K562 (cell line): ENCODE results near the gene KRT33B. TPM values are rescaled to one million over a fixed set of nuclear protein-coding genes. Genes with fewer than 3 reads are reported as not detected.

ENCODE experiments used
- ATAC-seq: fragments of 200-7000 bp; cut with Tn5 transposase; 3 replicates; pipeline ENCODE4 v1.9.1; 2020; ENCODE audit warnings: moderate library complexity
- BruUV-seq: library from RNA; stranded (reverse); fragments of 400-500 nt; replicated peaks from 2 replicates; lab custom pipeline; 2021; lab: Mats Ljungman, UMichigan
- CTCF ChIA-PET: fragments of 300-600 bp; formaldehyde crosslinking; extraction: SDS; loops from one replicate; lab custom pipeline; 2021; ENCODE audit warnings: low intra/inter-chr PET ratio; lab: Yijun Ruan, JAX
- POLR2A ChIA-PET: fragments of 300-600, 350-650 bp; sonication (Branson Sonifier 250); formaldehyde crosslinking; extraction: SDS; loops from one replicate; lab custom pipeline; 2021; ENCODE audit warnings: antibody characterized with exemption, inconsistent platforms; lab: Yijun Ruan, JAX
- DNase-seq, 4 experiments: peaks; one replicate each; pipeline versions ENCODE4 v3.0.0 to v3.0.0-alpha.2; 2011 to 2018; ENCODE audit warnings: low spot score in 3 of 4, mixed read lengths in 3 of 4; ENCODE audit errors: extremely low read depth in 1 of 4
- FAIRE-seq: peaks from 2 replicates; lab custom pipeline; 2011; peaks lifted over from hg19 to GRCh38; lab: Jason Lieb, UNC
- H2AFZ ChIP-seq: 2 replicates; pipeline ENCODE4 v1.6.0; 2011; ENCODE audit warnings: low read depth, low read length, control low read depth, inconsistent platforms
- H3K27ac ChIP-seq: fragments of 200-600 bp; 3 replicates; pipeline ENCODE4 v1.8.0; 2011; ENCODE audit warnings: low read depth, mild to moderate bottlenecking, control low read depth, inconsistent platforms, low read length, moderate library complexity, mixed read lengths; ENCODE audit errors: extremely low read depth
- H3K27me3 ChIP-seq, 2 experiments: fragments of 300-600 bp in 1 of 2; 2 replicates in 1 of 2; 3 replicates in 1 of 2; pipeline versions ENCODE4 v1.6.0 to v1.8.0; 2011; ENCODE audit warnings: inconsistent platforms in 2 of 2, low read length in 2 of 2, mild to moderate bottlenecking in 1 of 2, mixed read lengths in 1 of 2, moderate library complexity in 1 of 2; ENCODE audit not compliant: control insufficient read depth in 2 of 2, insufficient read depth in 2 of 2
- H3K36me3 ChIP-seq: fragments of 300-600 bp; 3 replicates; pipeline ENCODE4 v1.8.0; 2011; ENCODE audit warnings: mild to moderate bottlenecking, low read length, inconsistent platforms; ENCODE audit not compliant: control insufficient read depth, insufficient read depth
- H3K4me1 ChIP-seq, 2 experiments: fragments of 200-600 bp in 1 of 2; replicated peaks in 1 of 2; 2 replicates in 1 of 2; 3 replicates in 1 of 2; pipeline versions ENCODE4 v1.5.1 to v1.8.0; 2011; ENCODE audit warnings: inconsistent platforms in 2 of 2, low read length in 2 of 2, mild to moderate bottlenecking in 1 of 2, mixed read lengths in 1 of 2, moderate library complexity in 1 of 2; ENCODE audit not compliant: control insufficient read depth in 2 of 2, insufficient read depth in 2 of 2
- H3K4me2 ChIP-seq: 2 replicates; pipeline ENCODE4 v1.6.1; 2011; ENCODE audit warnings: low read length, control low read depth, inconsistent platforms, mixed read lengths; ENCODE audit not compliant: insufficient read depth
- H3K4me3 ChIP-seq: fragments of 200-600 bp; sonication (generic), shearing (Covaris generic); 2 replicates; pipeline ENCODE4 v1.5.1; 2016; ENCODE audit warnings: control low read depth, inconsistent platforms
- H3K79me2 ChIP-seq: fragments of 200-600 bp; 3 replicates; pipeline ENCODE4 v1.8.0; 2011; ENCODE audit warnings: low read length, inconsistent platforms; ENCODE audit not compliant: control insufficient read depth, insufficient read depth
- H3K9ac ChIP-seq, 2 experiments: 2 replicates each; pipeline versions ENCODE4 v1.6.0 to v1.6.1; 2011; ENCODE audit warnings: low read depth in 2 of 2, low read length in 2 of 2, control low read depth in 1 of 2, inconsistent platforms in 1 of 2, mild to moderate bottlenecking in 1 of 2, mixed read lengths in 1 of 2; ENCODE audit not compliant: insufficient read depth in 1 of 2
- H3K9me1 ChIP-seq: one replicate; pipeline ENCODE4 v1.6.0; 2011; ENCODE audit warnings: inconsistent platforms, mild to moderate bottlenecking, low read length, moderate library complexity; ENCODE audit not compliant: control insufficient read depth, insufficient read depth
- H3K9me3 ChIP-seq: replicated peaks from 2 replicates; pipeline ENCODE4 v1.5.1; 2011; ENCODE audit warnings: low read depth, low read length, inconsistent platforms; ENCODE audit not compliant: control insufficient read depth, insufficient read depth
- H4K20me1 ChIP-seq: replicated peaks from 2 replicates; pipeline ENCODE4 v1.6.1; 2011; ENCODE audit warnings: low read length, inconsistent platforms, mixed read lengths; ENCODE audit not compliant: control insufficient read depth, insufficient read depth
- ATF2 ChIP-seq: sonication (generic); formaldehyde crosslinking; IDR thresholded peaks from 2 replicates; pipeline ENCODE4 v1.8.1; 2022; ENCODE audit warnings: missing genetic modification reagents
- IFI16 ChIP-seq: fragments of 250-450 bp; sonication (Bioruptor Pico); IDR thresholded peaks from 2 replicates; pipeline ENCODE4 v2.1.2; 2022; ENCODE audit warnings: mild to moderate bottlenecking, inconsistent platforms
- KLF6 ChIP-seq: fragments of 250-450 bp; sonication (Bioruptor Pico); IDR thresholded peaks from 2 replicates; pipeline ENCODE4 v1.4.0; 2020; ENCODE audit warnings: mild to moderate bottlenecking, moderate library complexity, borderline replicate concordance
- MAZ ChIP-seq, 2 experiments: fragments of 450-650 bp in 1 of 2; sonication (generic) in 1 of 2; formaldehyde crosslinking; IDR thresholded peaks in 1 of 2; conservative IDR thresholded peaks in 1 of 2; 2 replicates each; pipeline versions ENCODE4 v1.4.0 to v1.5.0; 2020; ENCODE audit warnings: mild to moderate bottlenecking in 1 of 2, missing genetic modification reagents in 1 of 2
- POLR2A ChIP-seq: fragments of 450-650 bp; conservative IDR thresholded peaks from 2 replicates; pipeline ENCODE4 v1.6.1; 2016
- RFX5 ChIP-seq: IDR thresholded peaks from 2 replicates; pipeline ENCODE4 v1.6.1; 2011; ENCODE audit warnings: low read depth, mild to moderate bottlenecking, improper control_type of control experiment, low read length
- RHOXF2B ChIP-seq: fragments of 250-450 bp; sonication (Bioruptor Pico); conservative IDR thresholded peaks from 2 replicates; pipeline ENCODE4 v1.5.1; 2021
- TFE3 ChIP-seq: fragments of 450-650 bp; formaldehyde crosslinking; IDR thresholded peaks from 2 replicates; pipeline ENCODE4 v1.4.0; 2020; ENCODE audit warnings: mild to moderate bottlenecking, mixed read lengths
- ZFP1 ChIP-seq: fragments of 450-650 bp; formaldehyde crosslinking; IDR thresholded peaks from 2 replicates; pipeline ENCODE4 v1.4.0; 2020; ENCODE audit warnings: mild to moderate bottlenecking, mixed read lengths
- ZNF444 ChIP-seq: fragments of 250-450 bp; sonication (Bioruptor Pico); IDR thresholded peaks from 2 replicates; pipeline ENCODE4 v1.4.0; 2020; ENCODE audit warnings: mild to moderate bottlenecking, moderate library complexity
- WGBS: fragments of 100-300 bp; shearing (Covaris generic); methylation state at CpG from one replicate; pipeline ENCODE4 v1.1.6; 2016; ENCODE audit warnings: low coverage, mixed read lengths; ENCODE audit not compliant: insufficient coverage; ENCODE audit errors: missing lambda C conversion rate; 5-methylcytosine and 5-hydroxymethylcytosine counted together
- in situ Hi-C: fragments of 300-500 bp; cut with MboI; formaldehyde crosslinking; loops from 4 replicates; pipeline ENCODE4 v1.15.0; 2018; ENCODE audit warnings: inconsistent platforms, mixed read lengths
- intact Hi-C: fragments of 100-400 bp; cut with micrococcal nuclease; formaldehyde crosslinking; loops from 2 replicates; pipeline ENCODE4 v1.14.2; 2022
- polyA plus RNA-seq, 8 experiments: library from polyadenylated mRNA; depleted of rRNA in 4 of 8; stranded (reverse) in 5 of 8; unstranded in 3 of 8; fragments of >200 nt; fragmentation: Nextera tagmentation in 2 of 8; fragmentation: Illumina TruSeq in 1 of 8; extraction: Ambion mirVana in 2 of 8; extraction: Trizol in 1 of 8; gene quantifications; 2 replicates each; pipeline versions ENCODE4 v1.2.1 to v1.2.3, GENCODE V29; 2011 to 2014; ENCODE audit warnings: inconsistent platforms in 1 of 8, missing spikeins in 1 of 8
- total RNA-seq, 7 experiments: library from RNA; depleted of rRNA in 6 of 7; stranded (reverse); fragments of >200 nt in 6 of 7; fragmentation: Illumina TruSeq in 2 of 7; extraction: Trizol in 2 of 7; gene quantifications; 2 replicates each; pipeline versions ENCODE4 v1.2.1 to v1.2.3, GENCODE V29; 2011 to 2021; ENCODE audit warnings: low replicate concordance in 1 of 7
- TF ChIP-seq, protein P1 (sequence below): IDR thresholded peaks from 2 replicates; pipeline ENCODE4 v1.6.1; 2011; ENCODE audit warnings: borderline replicate concordance, low read depth, mild to moderate bottlenecking, moderate library complexity, low read length; ENCODE audit not compliant: insufficient read depth, poor library complexity, severe bottlenecking
- TF ChIP-seq, protein P2 (sequence below): fragments of 250-450 bp; sonication (Bioruptor Pico); IDR thresholded peaks from 2 replicates; pipeline ENCODE4 v1.4.0; 2020; ENCODE audit warnings: borderline replicate concordance
- TF ChIP-seq, protein P3 (sequence below): fragments of 200-400 bp; formaldehyde crosslinking; IDR thresholded peaks from 2 replicates; pipeline ENCODE4 v1.6.1; 2017; ENCODE audit warnings: mild to moderate bottlenecking, low read depth, low read length, moderate library complexity

KRT33B gene
- total and polyA plus RNA-seq, 9 of the 15 experiments (the other 6 are each of a cell fraction or from before 2014, with no cell fraction given): not detected

- FAIRE-seq: no peak
- CTCF ChIA-PET: no interaction called here
- POLR2A ChIA-PET: interaction anchor here (0.6 to 0.7 kb wide), 2 partner anchors 355 to 546 kb away, joined by 3 read pairs; no protein-coding TSS in a partner anchor
Observed at GRCh38 chr17:41413353-41413957, 43.8 kb upstream of the KRT33B start.

More at GRCh38 chr17:41413353-41413957, 43.8 kb upstream of the KRT33B start:
- no peaks in the 10 kb centered on the region for H3K36me3 ChIP-seq
- in situ Hi-C loops (no loop called here), intact Hi-C loops (no loop called here)
- no peaks in the 10 kb centered on the region for H4K20me1 ChIP-seq
- H3K4me3 ChIP-seq: no peak overlapping the region
- no peaks in the 10 kb centered on the region for H3K9me1 ChIP-seq
- no TSS peak for BruUV-seq
- ATAC-seq: no peak
- 0% methylated on average over 5 of the region's 5 CpGs for WGBS
- no peak overlapping the region for H3K27ac ChIP-seq
- no peaks in the 10 kb centered on the region for H3K79me2 ChIP-seq
- H3K4me1 ChIP-seq: no peaks in the 10 kb centered on the region
- no peaks in the 10 kb centered on the region for H3K9me3 ChIP-seq
- no peak overlapping the region for H2AFZ ChIP-seq
- DNase-seq: no peak
- no peak overlapping the region for H3K4me2 ChIP-seq
- no peak overlapping the region for H3K9ac ChIP-seq
- TF ChIP-seq RFX5 (no peak), ZFP1 (CRISPR knock-in tag) (no peak), RHOXF2B (no peak), ZNF444 (no peak), ATF2 (CRISPR knock-in tag) (no peak), POLR2A (no peak), MAZ (CRISPR knock-in tag; conservative IDR thresholded peaks at IDR 0.05 in 1 of 2, IDR thresholded peaks at IDR 0.05 in 1 of 2) (no peak), TFE3 (CRISPR knock-in tag) (no peak), KLF6 (CRISPR knock-in tag) (no peak), IFI16 (CRISPR knock-in tag) (no peak)
- TF ChIP-seq, protein P1, sequence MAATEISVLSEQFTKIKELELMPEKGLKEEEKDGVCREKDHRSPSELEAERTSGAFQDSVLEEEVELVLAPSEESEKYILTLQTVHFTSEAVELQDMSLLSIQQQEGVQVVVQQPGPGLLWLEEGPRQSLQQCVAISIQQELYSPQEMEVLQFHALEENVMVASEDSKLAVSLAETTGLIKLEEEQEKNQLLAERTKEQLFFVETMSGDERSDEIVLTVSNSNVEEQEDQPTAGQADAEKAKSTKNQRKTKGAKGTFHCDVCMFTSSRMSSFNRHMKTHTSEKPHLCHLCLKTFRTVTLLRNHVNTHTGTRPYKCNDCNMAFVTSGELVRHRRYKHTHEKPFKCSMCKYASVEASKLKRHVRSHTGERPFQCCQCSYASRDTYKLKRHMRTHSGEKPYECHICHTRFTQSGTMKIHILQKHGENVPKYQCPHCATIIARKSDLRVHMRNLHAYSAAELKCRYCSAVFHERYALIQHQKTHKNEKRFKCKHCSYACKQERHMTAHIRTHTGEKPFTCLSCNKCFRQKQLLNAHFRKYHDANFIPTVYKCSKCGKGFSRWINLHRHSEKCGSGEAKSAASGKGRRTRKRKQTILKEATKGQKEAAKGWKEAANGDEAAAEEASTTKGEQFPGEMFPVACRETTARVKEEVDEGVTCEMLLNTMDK: no peak
- TF ChIP-seq, protein P2, sequence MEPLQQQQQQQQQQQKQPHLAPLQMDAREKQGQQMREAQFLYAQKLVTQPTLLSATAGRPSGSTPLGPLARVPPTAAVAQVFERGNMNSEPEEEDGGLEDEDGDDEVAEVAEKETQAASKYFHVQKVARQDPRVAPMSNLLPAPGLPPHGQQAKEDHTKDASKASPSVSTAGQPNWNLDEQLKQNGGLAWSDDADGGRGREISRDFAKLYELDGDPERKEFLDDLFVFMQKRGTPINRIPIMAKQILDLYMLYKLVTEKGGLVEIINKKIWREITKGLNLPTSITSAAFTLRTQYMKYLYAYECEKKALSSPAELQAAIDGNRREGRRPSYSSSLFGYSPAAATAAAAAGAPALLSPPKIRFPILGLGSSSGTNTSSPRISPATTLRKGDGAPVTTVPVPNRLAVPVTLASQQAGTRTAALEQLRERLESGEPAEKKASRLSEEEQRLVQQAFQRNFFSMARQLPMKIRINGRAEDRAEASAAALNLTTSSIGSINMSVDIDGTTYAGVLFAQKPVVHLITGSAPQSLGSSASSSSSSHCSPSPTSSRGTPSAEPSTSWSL (CRISPR knock-in tag): no peak
- TF ChIP-seq, protein P3, sequence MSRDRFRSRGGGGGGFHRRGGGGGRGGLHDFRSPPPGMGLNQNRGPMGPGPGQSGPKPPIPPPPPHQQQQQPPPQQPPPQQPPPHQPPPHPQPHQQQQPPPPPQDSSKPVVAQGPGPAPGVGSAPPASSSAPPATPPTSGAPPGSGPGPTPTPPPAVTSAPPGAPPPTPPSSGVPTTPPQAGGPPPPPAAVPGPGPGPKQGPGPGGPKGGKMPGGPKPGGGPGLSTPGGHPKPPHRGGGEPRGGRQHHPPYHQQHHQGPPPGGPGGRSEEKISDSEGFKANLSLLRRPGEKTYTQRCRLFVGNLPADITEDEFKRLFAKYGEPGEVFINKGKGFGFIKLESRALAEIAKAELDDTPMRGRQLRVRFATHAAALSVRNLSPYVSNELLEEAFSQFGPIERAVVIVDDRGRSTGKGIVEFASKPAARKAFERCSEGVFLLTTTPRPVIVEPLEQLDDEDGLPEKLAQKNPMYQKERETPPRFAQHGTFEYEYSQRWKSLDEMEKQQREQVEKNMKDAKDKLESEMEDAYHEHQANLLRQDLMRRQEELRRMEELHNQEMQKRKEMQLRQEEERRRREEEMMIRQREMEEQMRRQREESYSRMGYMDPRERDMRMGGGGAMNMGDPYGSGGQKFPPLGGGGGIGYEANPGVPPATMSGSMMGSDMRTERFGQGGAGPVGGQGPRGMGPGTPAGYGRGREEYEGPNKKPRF: no peak
- peaks cover 11 to 29% of the 10 kb centered on the region in 2 experiments; a peak in 3 of 5 replicates for H3K27me3 ChIP-seq
